Erythroblast (primary cell): ENCODE results near the gene TMEM131.

Experiments used
- GATA1 ChIP-seq: IDR thresholded peaks from 2 replicates; pipeline ENCODE4 v1.6.1; 2011; ENCODE audit warnings: low read depth, mild to moderate bottlenecking, control low read depth, low read length, moderate library complexity
- POLR2A ChIP-seq: IDR thresholded peaks from 2 replicates; pipeline ENCODE4 v1.6.1; 2011; ENCODE audit warnings: mild to moderate bottlenecking, low read length

- TF ChIP-seq POLR2A (no peak), GATA1 (no peak)
These were observed 243.1 kb downstream of the TMEM131 start for GRCh38 chr2:97752342-97753334.
